K562 (cell line): ENCODE measurements around the gene TRAF7. TPM values are rescaled to one million over a fixed set of nuclear protein-coding genes. Genes with fewer than 3 reads are reported as not detected.

Experiments
- CREM ChIP-seq: IDR thresholded peaks from 2 replicates; pipeline ENCODE4 v1.6.1; 2014; ENCODE audit warnings: antibody characterized with exemption, low read depth
- ILF3 ChIP-seq: fragments of 450-650 bp; IDR thresholded peaks from 2 replicates; pipeline ENCODE4 v1.6.1; 2018; ENCODE audit warnings: antibody characterized with exemption, mild to moderate bottlenecking, moderate library complexity, borderline replicate concordance
- MECOM ChIP-seq: fragments of 250-450 bp; sonication (Bioruptor Pico); IDR thresholded peaks from 2 replicates; pipeline ENCODE4 v1.8.0; 2022; ENCODE audit warnings: inconsistent platforms
- MITF ChIP-seq: IDR thresholded peaks from 2 replicates; pipeline ENCODE4 v1.6.1; 2014; ENCODE audit warnings: antibody characterized with exemption
- NEUROD1 ChIP-seq: fragments of 150-350 bp; IDR thresholded peaks from 2 replicates; pipeline ENCODE4 v1.6.1; 2014; ENCODE audit warnings: borderline replicate concordance, low read length, low read depth; ENCODE audit not compliant: partially characterized antibody
- NR2F6 ChIP-seq: fragments of 450-650 bp; formaldehyde crosslinking; IDR thresholded peaks from 2 replicates; pipeline ENCODE4 v1.4.0; 2020; ENCODE audit warnings: mild to moderate bottlenecking
- OTX1 ChIP-seq: fragments of 450-650 bp; formaldehyde crosslinking; IDR thresholded peaks from 2 replicates; pipeline ENCODE4 v1.4.0; 2022; ENCODE audit warnings: mild to moderate bottlenecking
- PHB2 ChIP-seq: fragments of 450-650 bp; IDR thresholded peaks from 2 replicates; pipeline ENCODE4 v1.6.1; 2017; ENCODE audit warnings: low read depth
- RBM17 ChIP-seq: fragments of 200-400 bp; formaldehyde crosslinking; IDR thresholded peaks from 2 replicates; pipeline ENCODE4 v1.6.1; 2017; ENCODE audit warnings: low read depth, mild to moderate bottlenecking, low read length, borderline replicate concordance
- RBM22 ChIP-seq: fragments of 200-400 bp; formaldehyde crosslinking; IDR thresholded peaks from 2 replicates; pipeline ENCODE4 v1.6.1; 2018; ENCODE audit warnings: low read length, low read depth; ENCODE audit not compliant: poor library complexity, severe bottlenecking
- SAFB ChIP-seq: fragments of 200-400 bp; formaldehyde crosslinking; IDR thresholded peaks from 2 replicates; pipeline ENCODE4 v1.6.1; 2017; ENCODE audit warnings: low read depth, low read length, borderline replicate concordance
- SIX5 ChIP-seq, 2 experiments: IDR thresholded peaks; 2 replicates each; pipeline ENCODE4 v1.6.1; 2011; ENCODE audit warnings: low read length in 2 of 2, borderline replicate concordance in 1 of 2, low read depth in 1 of 2, mild to moderate bottlenecking in 1 of 2, moderate library complexity in 1 of 2; ENCODE audit not compliant: insufficient read depth in 1 of 2
- SNIP1 ChIP-seq: fragments of 450-650 bp; IDR thresholded peaks from 2 replicates; pipeline ENCODE4 v1.7.1; 2017; ENCODE audit warnings: low read depth, mild to moderate bottlenecking
- SREBF1 ChIP-seq: fragments of 150-350 bp; IDR thresholded peaks from 2 replicates; pipeline ENCODE4 v1.6.1; 2014; ENCODE audit warnings: antibody characterized with exemption, low read depth, low read length, borderline replicate concordance
- U2AF2 ChIP-seq: fragments of 200-400 bp; formaldehyde crosslinking; optimal IDR thresholded peaks from 2 replicates; pipeline ENCODE3; 2017; ENCODE audit warnings: low read depth, mild to moderate bottlenecking, low read length
- ZBTB17 ChIP-seq: fragments of 450-650 bp; formaldehyde crosslinking; IDR thresholded peaks from 2 replicates; pipeline ENCODE4 v1.4.0; 2020; ENCODE audit warnings: mild to moderate bottlenecking
- ZFP36 ChIP-seq: fragments of 150-350 bp; IDR thresholded peaks from 2 replicates; pipeline ENCODE4 v1.6.1; 2018; ENCODE audit warnings: low read length, low read depth; ENCODE audit not compliant: partially characterized antibody
- ZNF282 ChIP-seq: sonication (generic); formaldehyde crosslinking; IDR thresholded peaks from 2 replicates; pipeline ENCODE4 v1.8.1; 2023; ENCODE audit warnings: missing genetic modification reagents
- ZNF584 ChIP-seq: fragments of 200-800 bp; sonication (Bioruptor generic); IDR thresholded peaks from 2 replicates; pipeline ENCODE4 v1.6.1; 2016; ENCODE audit warnings: low read depth, mild to moderate bottlenecking, missing genetic modification characterization, missing compliant biosample characterization
- polyA plus RNA-seq, 8 experiments: library from polyadenylated mRNA; depleted of rRNA in 4 of 8; stranded (reverse) in 5 of 8; unstranded in 3 of 8; fragments of >200 nt; fragmentation: Nextera tagmentation in 2 of 8; fragmentation: Illumina TruSeq in 1 of 8; extraction: Ambion mirVana in 2 of 8; extraction: Trizol in 1 of 8; gene quantifications; 2 replicates each; pipeline versions ENCODE4 v1.2.1 to v1.2.3, GENCODE V29; 2011 to 2014; ENCODE audit warnings: inconsistent platforms in 1 of 8, missing spikeins in 1 of 8
- total RNA-seq, 7 experiments: library from RNA; depleted of rRNA in 6 of 7; stranded (reverse); fragments of >200 nt in 6 of 7; fragmentation: Illumina TruSeq in 2 of 7; extraction: Trizol in 2 of 7; gene quantifications; 2 replicates each; pipeline versions ENCODE4 v1.2.1 to v1.2.3, GENCODE V29; 2011 to 2021; ENCODE audit warnings: low replicate concordance in 1 of 7
- TF ChIP-seq, protein P1 (sequence below), 2 experiments: fragments of 250-450 bp in 1 of 2; fragments of 450-650 bp in 1 of 2; sonication (Bioruptor Pico) in 1 of 2; IDR thresholded peaks; 2 replicates each; pipeline versions ENCODE4 v1.6.1 to v1.8.0; 2016 to 2021; ENCODE audit warnings: mild to moderate bottlenecking in 2 of 2, moderate library complexity in 2 of 2, missing compliant biosample characterization in 1 of 2, missing genetic modification characterization in 1 of 2
- TF ChIP-seq, protein P2 (sequence below): sonication (generic); formaldehyde crosslinking; IDR thresholded peaks from 2 replicates; pipeline ENCODE4 v1.8.0; 2022; ENCODE audit warnings: missing genetic modification reagents, mild to moderate bottlenecking, moderate library complexity, borderline replicate concordance
- TF ChIP-seq, protein P3 (sequence below): sonication (generic); formaldehyde crosslinking; IDR thresholded peaks from 2 replicates; pipeline ENCODE4 v1.8.0; 2022; ENCODE audit warnings: missing genetic modification reagents, mild to moderate bottlenecking, borderline replicate concordance

The TRAF7 gene
- total and polyA plus RNA-seq, 9 of the 15 experiments (the other 6 are each of a cell fraction or from before 2014, with no cell fraction given): 1.1 to 113 (median 41.6) TPM

DNA sequence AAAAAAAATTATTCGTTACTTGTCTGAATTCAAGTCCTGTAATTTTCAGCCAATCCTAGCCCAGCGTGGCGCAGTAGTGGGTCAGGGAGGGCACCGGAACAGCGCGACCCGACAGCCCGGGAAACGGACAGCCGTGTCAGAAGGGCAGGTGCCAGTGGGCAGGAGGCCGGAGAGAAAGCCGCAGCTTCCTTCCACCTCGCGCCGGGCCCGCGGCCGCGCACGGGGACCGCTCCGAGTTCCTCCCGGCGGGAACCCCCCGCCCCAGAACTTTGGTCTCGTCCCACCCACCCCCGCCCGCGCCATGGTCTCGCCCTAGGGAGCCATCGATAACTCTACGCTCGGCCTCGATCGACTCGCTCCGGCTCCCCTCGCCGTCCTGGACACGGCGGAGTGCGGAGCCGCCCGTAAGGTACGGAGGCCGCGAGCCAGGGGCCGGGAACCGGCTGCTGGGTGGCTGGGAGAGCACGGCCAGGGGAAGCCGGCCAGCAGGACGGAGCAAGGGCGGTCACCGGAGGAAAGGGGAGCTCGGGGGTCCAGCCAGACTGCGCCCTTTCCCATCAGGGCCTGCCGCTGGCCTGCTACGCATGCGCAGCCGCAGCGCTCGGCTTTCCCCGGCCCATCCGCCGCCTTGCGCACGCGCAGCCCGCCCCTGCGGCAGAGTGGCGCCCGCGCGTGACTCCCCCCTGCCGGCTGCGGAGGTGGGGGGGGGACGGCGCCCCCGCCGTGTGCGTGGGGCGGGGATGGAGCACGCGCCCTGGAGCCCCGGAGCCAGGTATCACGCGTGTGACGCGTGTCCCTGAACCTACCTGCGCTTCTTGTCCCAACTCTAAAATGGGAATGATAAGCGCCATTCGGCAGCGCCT lies 49.8 kb downstream of the TRAF7 start, which contains the start of gene MLST8 (continued):
- TF ChIP-seq SAFB (peak; percentile 94), NEUROD1 (peak; percentile 45), PHB2 (no peak), ZFP36 (no peak), ZBTB17 (CRISPR knock-in tag) (peak; percentile 100), CREM (peak; percentile 75), SNIP1 (no peak), RBM17 (no peak), ZNF584 (CRISPR knock-in tag) (no peak), SREBF1 (peak; percentile 60; the same call in 1 of the 2 replicates), RBM22 (peak; percentile 52), NR2F6 (CRISPR knock-in tag) (no peak), MECOM (CRISPR knock-in tag) (no peak), MITF (peak; percentile 65; the same call in 1 of the 2 replicates), ILF3 (no peak), ZNF282 (CRISPR knock-in tag) (no peak), U2AF2 (no peak), SIX5 (IDR thresholded peaks at IDR 0.05; ENCODE audit: borderline replicate concordance in 1 of 2, insufficient read depth in 1 of 2, low read depth in 1 of 2, low read length in 2 of 2) (peak in 1 of 2 experiments; percentile 55; a peak in 1 of 4 replicates), OTX1 (CRISPR knock-in tag) (peak; percentile 65; the same call in 1 of the 2 replicates)
- TF ChIP-seq, protein P1, sequence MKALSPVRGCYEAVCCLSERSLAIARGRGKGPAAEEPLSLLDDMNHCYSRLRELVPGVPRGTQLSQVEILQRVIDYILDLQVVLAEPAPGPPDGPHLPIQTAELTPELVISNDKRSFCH (CRISPR knock-in tag; IDR thresholded peaks at IDR 0.05): no peak
- TF ChIP-seq, protein P1 (tag; IDR thresholded peaks at IDR 0.05): peak; percentile 58; the same call in 1 of the 2 replicates
- TF ChIP-seq, protein P2, sequence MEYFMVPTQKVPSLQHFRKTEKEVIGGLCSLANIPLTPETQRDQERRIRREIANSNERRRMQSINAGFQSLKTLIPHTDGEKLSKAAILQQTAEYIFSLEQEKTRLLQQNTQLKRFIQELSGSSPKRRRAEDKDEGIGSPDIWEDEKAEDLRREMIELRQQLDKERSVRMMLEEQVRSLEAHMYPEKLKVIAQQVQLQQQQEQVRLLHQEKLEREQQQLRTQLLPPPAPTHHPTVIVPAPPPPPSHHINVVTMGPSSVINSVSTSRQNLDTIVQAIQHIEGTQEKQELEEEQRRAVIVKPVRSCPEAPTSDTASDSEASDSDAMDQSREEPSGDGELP: peak; percentile 71
- TF ChIP-seq, protein P3, sequence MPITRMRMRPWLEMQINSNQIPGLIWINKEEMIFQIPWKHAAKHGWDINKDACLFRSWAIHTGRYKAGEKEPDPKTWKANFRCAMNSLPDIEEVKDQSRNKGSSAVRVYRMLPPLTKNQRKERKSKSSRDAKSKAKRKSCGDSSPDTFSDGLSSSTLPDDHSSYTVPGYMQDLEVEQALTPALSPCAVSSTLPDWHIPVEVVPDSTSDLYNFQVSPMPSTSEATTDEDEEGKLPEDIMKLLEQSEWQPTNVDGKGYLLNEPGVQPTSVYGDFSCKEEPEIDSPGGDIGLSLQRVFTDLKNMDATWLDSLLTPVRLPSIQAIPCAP (CRISPR knock-in tag): no peak
